SKM-1 (cell line): ENCODE measurements around the gene DNAJC25.
"Not testable (repeated sequence)": the region's sequence is repeated elsewhere in the genome, so short reads cannot be mapped to it uniquely, and the experiment has no call there.

Experiments
- DNase-seq: peaks from one replicate; lab custom pipeline; 2025; ENCODE audit not compliant: unreplicated experiment; lab: John Stamatoyannopoulos, UW

The DNAJC25 gene

GRCh38 chr9:111663301-111663823 lies 32.2 kb downstream of the DNAJC25 start:
- no peak for DNase-seq

DNA sequence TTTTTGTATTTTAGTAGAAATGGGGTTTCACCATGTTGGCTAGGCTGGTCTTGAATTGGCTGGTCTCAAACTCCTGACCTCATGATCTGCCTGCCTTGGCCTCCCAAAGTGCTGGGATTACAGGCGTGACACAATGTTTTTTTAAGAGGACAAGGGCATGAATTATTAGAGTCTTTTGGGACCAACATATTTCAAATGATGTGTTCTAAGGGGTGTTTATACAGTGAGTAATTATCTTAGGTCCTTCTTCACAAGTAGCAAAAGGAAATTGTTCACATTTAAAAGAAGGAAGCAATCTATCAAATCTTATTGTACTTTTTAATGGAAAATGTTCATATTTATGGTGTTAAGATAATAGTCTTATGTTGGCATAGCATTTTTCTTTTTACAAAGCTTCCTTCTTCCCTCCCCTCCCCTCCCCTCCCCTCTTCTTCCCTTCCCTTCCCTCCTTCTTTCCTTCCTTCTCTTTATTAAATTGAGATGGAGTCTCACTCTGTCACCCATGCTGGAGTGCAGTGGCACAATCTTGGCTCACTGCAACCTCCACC lies 37.0 kb downstream of the DNAJC25 start:
- DNase-seq: no peak

DNA sequence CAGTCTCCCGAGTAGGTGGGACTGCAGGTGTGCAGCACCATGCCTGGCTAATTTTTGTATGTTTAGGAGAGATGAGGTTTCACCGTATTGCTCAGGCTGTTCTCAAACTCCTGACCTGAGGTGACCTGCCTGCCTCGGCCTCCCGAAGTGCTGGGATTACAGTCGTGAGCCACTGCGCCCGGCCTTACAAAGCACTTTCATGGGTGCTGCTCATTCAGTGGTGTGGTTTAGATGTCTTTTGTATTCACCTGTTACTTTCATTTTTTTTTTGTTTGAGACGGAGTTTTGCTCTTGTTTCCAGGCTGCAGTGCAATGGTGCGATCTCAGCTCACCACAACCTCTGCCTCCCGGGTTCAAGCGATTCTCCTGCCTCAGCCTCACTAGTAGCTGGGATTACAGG lies 37.5 kb downstream of the DNAJC25 start:
- not testable (repeated sequence) for DNase-seq

- DNase-seq: no peak
Measured at GRCh38 chr9:111674319-111674718, 43.2 kb downstream of the DNAJC25 start.

- no peak for DNase-seq
Measured at GRCh38 chr9:111676116-111676515, 45.0 kb downstream of the DNAJC25 start.

DNA sequence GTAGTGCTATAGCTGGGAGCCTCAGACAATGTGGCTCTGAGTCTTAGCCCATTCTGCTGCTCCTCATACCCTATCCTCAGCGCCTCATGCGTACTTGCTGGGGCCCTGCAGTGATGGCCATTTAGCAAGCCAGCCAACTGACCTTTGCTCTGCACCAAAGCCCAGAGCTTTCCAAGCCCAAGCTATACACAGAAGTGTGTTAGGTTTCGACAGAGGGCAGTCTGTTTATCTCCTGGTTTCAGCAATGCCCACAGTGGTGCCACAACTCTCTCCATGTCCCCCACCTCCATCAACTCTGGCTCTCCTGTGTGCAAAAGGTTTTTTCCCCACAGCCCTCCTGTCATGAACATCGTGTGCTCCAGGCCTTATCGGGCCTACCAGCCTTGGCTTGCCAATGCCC lies 47.2 kb downstream of the DNAJC25 start:
- no peak for DNase-seq

DNA sequence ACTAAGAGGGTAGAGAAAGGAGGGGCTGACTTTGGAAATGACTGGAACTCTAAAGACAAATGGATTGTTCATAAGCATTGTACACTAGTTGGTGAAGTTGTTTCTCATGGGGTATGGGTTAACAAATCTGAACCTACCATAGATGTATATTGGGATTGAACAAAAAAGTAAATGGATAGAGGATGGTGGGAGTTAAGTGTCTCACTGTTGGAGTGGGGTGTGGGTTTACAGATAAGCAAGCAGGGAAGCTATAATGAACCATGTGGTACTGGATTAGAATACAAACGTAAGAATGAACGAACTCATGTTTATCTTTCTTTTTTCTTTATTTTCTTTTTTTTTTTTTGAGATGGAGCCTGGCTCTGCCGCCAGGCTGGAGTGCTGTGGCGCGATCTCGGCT lies 48.1 kb downstream of the DNAJC25 start:
- DNase-seq: no peak

- no peak for DNase-seq
Measured at GRCh38 chr9:111683392-111683791, 52.3 kb downstream of the DNAJC25 start.

GRCh38 chr9:111691672-111692329 lies 60.7 kb downstream of the DNAJC25 start:
- DNase-seq: peak; percentile 1

GRCh38 chr9:111696796-111697195 lies 65.7 kb downstream of the DNAJC25 start:
- no peak for DNase-seq

DNA sequence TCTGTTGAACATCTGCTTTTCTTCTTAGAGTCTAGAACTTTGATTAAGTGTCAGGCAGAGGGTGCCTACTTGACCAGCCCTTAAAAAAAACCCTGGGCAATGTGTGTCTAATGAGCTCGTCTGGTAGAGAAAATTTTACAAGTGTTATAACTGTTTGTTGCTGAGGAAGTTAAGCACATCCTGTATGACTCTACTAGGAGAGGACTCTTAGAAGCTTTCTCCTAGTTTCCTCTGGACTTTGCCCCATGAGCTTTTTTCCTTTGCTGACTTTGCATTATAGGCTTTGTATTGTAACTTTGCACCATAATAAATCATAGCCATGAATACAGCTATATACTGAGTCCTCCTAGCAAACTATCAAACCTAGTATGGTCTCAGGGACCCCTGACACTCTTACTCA lies 69.6 kb downstream of the DNAJC25 start:
- no peak for DNase-seq
